HL-60 (cell line): ENCODE data around the gene GAS2L2.

Source experiments
- CTCF ChIP-seq: IDR thresholded peaks from one replicate; pipeline ENCODE4 v1.5.1; 2011; ENCODE audit warnings: low read length, control low read depth, inconsistent platforms; ENCODE audit not compliant: insufficient read depth
- GABPA ChIP-seq: IDR thresholded peaks from 2 replicates; pipeline ENCODE4 v1.6.1; 2012; ENCODE audit warnings: low read depth
- POLR2AphosphoS5 ChIP-seq: IDR thresholded peaks from 2 replicates; pipeline ENCODE4 v1.6.1; 2012; ENCODE audit warnings: low read depth
- REST ChIP-seq: IDR thresholded peaks from 2 replicates; pipeline ENCODE4 v1.6.1; 2012; ENCODE audit warnings: low read depth; ENCODE audit not compliant: insufficient replicate concordance

GRCh38 chr17:35740997-35741931 lies 11.8 kb downstream of the GAS2L2 start:
- TF ChIP-seq CTCF (no peak), POLR2AphosphoS5 (no peak), REST (no peak), GABPA (no peak)
